CD4-positive, alpha-beta T cell treated with Interleukin-4 for 4 hours (primary cell): ENCODE data around the gene GTF2A1.
"Not testable (repeated sequence)": the region's sequence is repeated elsewhere in the genome, so short reads cannot be mapped to it uniquely, and the experiment has no call there.

Source experiments
- DNase-seq: peaks from one replicate; pipeline ENCODE4 v3.0.0-alpha.2; 2020

The GTF2A1 gene

DNA sequence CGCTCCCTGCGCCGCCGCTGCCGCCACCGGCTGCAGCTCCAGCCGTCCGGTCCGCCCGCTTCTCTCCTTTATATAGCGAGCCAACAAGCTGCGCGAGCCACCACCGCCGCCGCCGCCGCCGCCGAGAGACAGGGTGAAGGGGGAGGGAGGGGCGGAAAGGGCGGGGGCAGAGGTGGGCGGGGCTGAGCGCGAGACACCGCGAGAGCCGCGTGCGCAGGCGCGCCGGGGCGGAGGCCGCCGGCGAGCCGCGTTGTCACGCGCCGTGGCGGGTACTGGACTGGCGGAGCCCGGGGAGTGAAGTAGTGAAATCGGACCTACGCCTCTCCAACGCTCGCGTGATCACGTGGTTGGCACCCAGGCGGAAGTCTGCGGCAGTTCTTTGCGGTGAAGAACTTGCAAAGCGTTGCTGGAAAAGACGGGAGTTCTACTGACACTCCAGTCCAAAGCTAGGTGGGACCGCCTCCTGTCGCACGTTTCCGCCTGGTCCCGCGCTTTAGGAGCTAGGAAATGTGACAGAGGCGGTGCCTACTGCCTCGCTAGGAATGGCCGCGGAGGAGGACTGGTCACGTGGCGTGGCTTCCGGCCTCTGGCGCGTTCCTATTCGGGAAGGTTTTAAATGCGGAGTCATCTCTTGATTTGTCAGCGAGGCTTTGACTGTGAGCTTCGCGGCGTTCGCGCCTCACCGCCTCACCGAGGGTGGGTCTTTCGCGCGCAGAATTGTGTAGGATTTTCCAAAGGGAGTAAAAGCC is at the start of gene GTF2A1:
Gene GTF2A1 (minus strand): TSS at position 130 of the 749 bp plus-strand sequence. CDS start 441 bp downstream, outside the sequence.
- peak; percentile 95 for DNase-seq

DNA sequence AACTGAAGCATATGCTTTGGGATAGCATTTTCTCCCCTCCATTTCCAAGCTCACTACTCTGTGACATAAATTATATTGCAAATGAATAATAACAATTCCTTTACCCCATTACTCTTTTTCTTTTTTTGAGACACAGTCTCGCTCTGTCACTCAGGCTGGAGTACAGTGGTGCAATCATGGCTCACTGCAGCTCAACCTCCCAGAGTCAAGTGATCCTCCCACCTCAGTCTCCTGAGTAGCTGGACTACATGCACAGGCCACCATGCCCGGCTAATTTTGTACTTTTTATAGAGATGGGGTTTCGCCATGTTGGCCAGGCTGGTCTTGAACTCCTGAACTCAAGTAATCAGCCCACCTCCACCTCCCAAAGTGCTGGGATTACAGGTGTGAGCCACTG is 49.2 kb upstream of the GTF2A1 start:
- DNase-seq = no peak

DNA sequence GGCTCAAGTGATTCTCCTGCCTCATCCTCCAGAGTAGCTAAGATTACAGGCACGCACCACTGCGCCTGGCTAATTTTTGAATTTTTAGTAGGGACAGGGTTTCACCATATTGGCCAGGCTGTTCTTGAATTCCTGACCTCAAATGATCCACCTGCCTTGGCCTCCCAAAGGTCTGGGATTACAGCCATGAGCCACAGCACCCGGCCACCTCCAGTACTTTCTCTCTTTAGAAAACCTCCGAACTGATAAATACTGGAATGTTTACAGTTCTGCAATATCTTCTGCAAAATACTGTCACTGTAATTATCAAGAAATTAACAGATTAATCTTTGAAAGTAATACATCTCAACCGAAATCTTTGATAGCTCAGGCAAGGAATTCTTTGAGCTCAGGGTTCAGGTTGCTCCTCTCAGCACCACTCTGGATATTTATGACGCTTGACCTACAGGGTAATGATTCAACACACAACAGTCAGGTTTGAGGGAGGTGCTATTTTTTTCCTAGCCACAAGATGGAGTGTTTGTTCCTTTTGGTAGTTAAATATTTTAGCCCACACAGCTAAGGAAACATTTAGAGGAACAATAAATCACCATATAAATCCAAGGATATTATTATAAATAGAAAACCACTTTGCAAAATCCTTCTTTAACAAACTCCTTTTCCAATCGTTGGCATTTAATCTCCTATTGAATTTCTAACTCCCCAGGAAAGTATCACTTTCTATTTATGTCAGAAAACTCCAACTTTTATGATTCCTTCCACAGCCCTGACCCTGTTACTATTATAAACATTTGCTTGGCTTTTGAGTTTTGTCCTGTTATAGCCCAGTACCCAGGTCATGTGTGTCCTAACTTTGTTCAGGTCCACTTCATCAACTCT is 48.6 kb upstream of the GTF2A1 start:
- peak; percentile 59 for DNase-seq

DNA sequence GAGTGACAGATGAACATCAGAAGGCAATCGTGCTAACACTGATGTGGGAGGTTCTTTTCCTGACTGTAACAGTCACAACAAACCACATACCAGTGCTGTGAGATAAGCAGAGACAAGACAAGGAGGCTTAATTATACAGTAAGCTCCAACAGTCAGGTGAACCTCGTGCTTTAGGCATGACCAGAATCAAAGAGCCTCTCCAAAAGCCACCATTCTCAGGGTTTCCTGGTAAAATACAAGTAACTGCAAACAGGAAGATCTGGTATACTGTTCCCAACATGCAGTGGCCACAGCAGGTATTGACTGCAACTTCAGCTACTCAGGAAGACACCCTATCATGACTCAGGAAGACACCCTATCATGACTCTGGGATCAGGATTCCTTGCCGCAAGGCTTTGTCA is 47.3 kb upstream of the GTF2A1 start:
- no peak for DNase-seq

DNA sequence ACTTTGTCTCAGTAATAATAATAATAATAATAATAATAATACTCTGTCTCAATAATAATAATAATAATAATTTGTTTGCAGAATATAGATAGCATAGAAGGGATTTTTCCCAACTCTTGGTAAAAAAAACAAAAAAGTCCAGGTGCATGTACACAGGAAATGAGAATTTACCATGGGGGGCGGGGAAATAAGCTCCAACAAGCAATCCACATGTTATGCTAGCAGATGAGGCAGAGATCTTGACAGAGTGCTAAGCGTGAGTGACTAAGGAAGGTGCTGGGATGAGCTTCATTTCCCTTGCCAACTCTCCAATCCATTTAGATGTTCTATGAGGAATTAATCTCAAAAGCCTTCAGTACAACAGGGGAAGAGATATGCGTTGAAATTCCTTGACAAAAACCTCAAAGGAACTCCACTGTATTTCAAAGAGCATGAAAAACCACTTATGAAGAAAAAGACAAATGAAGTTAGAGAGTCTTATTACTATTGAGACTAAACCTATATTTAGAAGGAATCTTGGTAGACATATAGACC is 44.9 kb upstream of the GTF2A1 start:
- DNase-seq = no peak

DNA sequence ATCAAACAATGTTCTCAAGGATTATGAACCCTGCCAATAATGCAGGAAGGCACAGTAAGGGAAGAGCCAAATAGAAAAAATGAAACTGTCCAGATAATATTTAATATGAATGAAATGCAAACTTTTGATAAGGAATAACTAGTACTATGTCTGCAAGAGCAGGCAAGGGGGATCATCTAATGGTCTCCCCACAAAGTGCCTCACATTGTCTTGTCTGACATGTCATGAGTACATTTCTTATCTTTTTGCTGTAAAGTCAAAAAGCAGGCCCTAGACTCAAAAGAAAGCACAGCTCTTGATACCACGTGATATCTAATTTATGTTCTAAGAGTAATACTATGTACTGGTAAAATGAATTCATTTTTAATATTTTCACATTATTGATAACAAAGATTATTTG is 43.9 kb upstream of the GTF2A1 start:
- no peak for DNase-seq

DNA sequence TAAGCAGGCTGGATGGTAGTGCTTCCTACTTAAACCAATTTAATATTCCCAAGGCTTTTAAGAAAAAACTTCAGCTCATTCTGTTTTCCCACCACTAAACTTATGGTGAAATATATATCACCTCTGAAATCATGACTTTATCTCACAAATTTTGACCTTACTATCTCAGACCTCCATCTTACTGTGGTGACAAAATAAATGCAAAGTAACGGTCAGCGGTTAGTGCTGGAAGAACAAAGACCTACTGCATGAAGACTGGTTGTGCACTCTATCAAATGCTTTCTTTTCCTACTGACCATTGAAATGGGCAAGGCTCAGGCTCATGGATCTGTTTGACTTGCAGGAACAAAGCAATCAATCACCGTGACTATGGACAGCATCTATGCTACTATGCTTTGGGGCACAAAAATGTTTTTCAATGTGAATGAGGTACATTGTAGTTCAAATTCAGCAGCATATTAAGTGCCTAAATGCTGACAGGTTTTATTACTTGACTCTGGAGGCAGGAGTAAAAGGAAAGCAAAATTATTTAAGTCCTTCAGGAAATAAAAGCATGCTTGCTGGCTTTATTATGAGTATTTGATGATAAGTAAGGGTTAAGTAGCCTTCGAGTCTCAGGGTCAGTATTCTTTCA is 43.1 kb upstream of the GTF2A1 start:
- DNase-seq = no peak

DNA sequence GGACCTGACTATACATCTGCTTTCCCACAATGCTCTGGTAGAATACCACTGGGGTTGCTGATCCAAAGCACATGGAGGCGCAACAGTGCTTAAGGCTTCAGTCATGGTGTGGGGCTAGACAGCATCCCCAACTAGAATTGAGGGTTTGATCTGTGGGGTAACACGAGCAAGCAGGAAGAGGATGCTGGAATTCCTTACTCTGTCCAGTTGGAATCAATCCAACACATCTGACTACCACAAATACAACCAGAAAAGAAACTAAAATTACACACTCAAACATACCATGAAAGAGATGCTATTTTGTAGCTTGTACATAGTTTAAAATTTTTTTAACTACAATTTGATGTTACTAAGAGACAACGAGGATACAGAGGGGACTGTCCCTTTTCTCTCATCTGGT is 40.4 kb upstream of the GTF2A1 start:
- no peak for DNase-seq

DNA sequence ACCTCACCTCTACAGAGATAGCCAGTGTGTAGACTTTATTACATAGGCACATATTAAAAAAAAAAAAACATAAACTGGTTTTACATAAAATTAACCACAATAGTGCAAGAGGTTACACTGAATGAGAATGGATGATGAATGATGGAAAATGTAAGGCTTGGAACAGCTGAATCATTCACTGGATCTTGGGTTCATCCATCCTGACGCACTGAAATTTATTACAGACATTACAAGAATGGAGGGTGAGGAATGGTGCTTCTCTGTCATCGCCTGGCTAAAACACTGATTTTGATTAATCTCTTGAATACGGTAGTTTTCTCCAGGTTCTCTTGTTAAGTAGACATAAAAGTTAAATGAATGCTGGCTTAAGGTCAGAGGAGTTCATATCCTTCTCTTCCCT is 40.0 kb upstream of the GTF2A1 start:
- no peak for DNase-seq

DNA sequence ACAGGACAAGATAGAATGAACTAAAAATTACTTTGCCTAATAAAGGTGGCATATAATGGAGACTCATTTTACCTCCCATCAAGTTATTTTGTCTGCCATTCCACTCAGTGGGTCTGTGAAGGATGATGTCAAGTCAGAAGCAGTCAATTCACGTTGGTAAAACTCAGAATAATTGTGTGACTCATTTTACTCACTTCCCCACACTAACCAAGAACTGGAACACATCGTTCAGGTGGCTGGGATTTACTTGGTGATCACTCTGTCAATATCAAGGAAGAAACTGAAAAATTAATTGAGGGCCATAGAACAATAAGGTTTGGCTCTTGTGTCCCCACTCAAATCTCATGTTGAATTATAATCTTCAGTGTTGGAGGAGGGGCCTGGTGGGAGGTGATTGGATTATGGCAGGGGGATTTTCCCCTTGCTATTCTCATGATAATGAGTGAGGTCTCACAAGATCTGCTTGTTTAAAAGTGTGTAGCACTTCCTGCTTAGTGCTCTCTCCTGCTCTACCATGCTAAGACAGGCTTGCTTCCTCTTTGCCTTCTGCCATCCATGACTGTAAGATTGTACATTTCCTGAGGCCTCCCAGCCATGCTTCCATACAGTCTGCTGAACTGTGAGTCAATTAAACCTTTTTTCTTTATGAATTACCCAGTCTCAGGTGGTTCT is 35.7 kb upstream of the GTF2A1 start:
- DNase-seq = no peak

DNA sequence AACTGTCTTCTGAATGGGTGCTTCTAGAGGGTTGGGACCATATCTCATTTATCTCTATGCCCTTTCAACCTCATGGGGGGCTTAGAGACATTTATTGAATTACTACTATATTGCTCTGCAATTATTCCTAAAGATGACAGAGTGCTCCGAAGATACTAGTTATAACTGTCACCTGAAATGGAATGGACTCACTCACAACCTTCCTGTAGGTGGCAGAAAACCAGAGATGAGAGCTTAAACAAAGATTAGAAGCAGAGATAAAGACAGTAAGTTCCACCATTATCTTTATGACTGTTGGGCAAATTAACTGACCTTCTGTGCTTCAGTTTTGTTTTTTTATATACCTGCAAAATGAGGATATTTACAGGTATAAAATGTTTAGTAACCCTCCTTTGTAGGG is 31.5 kb upstream of the GTF2A1 start:
- DNase-seq = no peak

DNA sequence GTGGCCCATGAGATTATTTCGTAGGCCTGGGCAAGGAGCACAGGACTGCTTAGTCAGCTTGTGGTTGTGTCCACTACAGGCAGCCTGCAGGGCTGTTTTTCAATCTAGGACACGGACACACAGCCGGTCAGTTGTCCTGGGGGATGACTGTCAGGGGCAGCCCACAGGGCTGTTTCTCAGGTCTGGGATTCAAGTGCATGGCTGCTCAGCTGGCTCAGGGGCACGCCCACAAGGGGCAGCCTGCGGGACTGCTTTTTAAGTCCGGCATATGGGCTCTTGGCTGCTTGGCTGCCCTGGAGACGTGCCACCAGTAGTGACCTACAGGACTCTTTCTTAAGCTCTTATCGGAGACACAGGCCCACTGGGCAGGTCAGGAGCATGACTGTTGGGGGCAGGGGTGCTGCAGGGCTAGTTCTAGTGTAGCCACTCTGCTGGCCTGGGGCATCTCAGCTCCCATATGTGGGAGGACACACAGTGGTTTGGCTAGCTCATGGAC is 26.6 kb upstream of the GTF2A1 start:
- no peak for DNase-seq

DNA sequence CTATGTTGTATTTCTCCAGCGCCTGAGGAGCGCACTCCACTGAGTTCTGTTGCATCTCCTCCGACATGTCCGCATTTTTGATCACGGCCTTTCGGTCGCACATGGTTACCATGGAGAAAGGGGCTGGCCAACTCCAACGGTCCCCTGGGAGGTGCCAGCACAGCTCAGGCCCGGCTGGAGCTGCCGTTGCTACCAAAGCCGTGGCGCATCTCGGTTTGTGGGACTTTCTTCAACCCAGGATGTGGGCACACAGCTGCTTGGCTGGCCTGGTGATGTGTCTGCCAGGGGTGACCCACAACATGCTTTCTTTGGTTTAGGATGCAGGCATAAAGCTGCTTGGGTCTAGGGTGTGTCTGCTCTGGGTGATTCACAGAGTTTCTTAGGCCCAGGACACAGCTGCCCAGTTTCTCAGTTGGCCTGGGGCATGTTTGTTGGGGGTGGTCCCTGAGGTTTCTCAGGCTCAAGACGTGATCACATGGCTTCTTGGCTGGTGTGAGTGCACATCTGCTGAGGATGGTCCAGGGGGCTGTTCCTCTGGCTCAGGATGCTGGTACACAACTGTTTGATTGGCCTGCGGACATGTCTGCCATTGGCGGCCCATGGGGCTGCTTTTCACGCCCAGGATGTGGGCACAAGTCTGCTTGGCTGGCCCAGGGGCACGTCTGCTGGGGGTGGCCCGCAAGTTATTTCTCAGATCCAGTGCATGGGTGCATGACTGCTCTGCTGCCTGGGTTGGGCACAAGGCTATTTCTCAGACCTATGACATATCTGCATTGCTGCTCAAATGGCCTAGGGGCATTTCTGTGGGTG is 25.9 kb upstream of the GTF2A1 start:
- DNase-seq = no peak

DNA sequence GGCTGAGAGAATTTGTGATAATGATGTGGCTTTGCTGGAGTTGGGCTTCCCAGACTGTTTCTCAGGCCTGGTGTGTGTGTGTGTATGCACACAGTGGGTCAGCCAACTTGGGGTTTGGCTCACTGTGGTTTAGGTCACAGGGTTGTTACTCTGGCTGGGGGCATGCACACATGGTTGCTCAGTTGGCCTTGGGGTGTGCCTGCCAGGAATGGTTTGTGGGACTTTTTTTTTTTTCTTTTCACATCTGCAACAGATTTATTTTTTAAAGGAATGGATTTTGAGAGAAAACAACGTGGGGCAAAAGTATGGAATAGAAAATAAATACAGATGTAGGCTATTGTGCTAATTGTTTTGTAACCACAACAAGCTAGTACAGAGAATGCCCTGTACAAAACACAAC is 25.0 kb upstream of the GTF2A1 start:
- DNase-seq = no peak

DNA sequence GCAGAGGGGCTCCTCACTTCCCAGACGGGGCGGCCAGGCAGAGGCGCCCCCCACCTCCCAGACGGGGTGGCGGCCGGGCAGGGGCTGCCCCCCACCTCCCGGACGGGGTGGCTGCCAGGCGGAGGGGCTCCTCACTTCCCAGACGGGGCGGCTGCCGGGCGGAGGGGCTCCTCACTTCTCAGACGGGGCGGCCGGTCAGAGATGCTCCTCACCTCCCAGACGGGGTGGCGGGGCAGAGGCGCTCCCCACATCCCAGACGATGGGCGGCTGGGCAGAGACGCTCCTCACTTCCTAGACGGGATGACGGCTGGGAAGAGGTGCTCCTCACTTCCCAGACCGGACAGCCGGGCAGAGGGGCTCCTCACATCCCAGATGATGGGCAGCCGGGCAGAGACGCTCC is 23.7 kb upstream of the GTF2A1 start:
- DNase-seq = not testable (repeated sequence)

DNA sequence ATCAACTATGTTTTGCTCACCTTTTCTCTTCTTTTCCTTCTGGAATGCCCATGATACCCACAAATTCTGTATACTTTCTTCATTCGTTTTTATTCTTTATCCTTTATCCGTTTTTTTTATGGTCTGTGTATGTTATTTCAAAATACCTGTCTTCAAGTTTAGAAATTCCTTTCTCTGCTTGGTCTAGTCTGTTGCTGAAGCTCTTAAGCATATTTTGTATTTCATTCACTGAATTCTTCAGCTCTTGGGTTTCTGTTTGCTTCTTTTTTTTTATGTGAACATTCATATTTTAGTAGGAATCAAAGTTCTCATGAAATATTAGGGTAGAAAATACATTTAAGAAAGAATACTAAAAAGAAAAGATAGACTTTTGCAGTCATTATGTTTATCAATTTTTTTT is 22.7 kb upstream of the GTF2A1 start:
- DNase-seq = no peak

DNA sequence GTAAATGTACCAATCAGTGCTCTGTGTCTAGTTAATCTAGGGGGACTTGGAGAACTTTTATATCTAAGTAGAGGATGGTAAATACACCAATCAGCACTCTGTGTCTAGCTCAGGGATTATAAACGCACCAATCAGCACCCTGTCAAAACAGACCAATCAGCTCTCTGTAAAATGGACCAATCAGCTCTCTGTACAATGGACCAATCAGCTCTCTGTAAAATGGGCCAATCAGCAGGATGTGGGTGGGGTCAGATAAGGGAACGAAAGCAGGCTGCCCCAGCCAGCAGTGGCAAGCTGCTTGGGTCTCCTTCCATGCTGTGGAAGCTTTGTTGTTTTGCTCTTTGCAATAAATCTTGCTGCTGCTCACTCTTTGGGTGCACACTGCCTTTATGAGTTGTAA is 16.1 kb upstream of the GTF2A1 start:
- DNase-seq = not testable (repeated sequence)

DNA sequence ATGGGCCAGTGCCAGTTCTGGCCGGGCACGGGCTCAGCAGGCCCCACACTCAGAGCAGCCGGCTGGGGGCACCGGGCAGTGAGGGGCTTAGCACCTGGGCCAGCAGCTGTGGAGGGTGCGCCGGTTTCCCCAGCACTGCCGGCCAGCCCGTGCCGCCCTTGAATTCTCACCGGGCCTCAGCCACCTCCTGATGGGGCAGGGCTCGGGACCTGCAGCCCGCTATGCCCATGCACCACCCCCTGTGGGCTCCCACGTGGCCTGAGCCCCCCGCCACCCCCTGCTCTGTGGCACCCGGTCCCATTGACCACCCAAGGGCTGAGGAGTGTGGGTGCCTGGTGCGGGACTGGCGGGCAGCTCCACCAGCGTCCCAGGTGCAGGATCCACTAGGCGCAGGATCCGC is 15.4 kb upstream of the GTF2A1 start:
- DNase-seq = no peak

DNA sequence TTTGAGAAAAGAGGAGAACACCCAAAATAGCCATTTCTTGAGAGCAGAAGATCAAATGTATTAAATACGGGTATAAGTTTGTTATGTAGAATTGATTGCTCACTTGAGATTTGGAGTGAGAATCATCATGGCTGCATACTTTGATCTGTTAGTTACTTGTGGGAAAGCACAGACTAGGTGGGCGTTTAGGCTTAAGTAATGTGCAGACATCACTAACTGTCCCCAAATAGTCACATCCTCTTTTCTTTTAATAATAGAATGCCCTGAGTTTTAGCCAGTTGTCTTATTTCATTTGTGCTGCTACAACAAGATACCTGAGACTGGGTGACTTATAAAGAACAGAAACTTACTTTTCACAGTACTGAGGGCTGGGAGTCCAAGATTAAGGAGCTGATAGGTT is 14.3 kb upstream of the GTF2A1 start:
- DNase-seq = no peak

DNA sequence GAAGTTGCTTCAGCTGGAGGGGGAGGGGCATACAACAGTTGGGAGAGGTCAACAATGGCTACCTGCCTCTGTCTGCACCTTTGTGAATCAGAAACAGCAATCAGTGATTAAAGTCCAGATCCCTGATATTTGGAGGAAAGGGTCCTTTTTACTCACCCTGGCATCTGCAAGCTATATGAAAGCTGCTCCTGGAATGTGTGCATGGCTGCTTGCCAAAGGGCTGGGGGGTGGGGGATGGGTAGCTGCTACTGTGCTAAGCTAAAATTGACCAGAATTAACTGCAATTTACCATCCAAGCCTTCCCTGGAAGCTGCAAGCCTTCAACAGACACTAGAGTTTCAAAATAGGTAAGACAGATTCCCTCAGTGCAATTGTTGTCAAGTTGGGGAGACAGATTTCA is 13.5 kb upstream of the GTF2A1 start:
- DNase-seq = no peak

DNA sequence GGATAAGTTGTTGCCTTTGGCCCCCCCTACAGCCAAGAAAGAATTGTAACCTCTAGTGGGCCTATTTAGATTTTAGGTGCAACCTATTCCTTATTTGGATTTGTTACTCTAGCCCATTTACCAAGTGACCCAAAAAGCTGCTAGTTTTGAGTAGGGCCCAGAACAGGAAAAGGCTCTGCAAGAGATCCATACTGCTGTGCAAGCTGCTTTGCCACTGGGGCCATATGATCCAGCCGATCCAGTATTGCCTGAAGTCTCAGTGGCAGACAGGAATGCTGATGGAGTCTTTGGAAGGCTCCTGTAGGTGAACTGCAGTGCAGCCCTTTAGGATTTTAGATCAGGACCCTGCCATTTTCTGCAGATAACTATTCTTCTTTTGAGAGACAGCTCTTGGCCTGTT is 12.9 kb upstream of the GTF2A1 start:
- no peak for DNase-seq

DNA sequence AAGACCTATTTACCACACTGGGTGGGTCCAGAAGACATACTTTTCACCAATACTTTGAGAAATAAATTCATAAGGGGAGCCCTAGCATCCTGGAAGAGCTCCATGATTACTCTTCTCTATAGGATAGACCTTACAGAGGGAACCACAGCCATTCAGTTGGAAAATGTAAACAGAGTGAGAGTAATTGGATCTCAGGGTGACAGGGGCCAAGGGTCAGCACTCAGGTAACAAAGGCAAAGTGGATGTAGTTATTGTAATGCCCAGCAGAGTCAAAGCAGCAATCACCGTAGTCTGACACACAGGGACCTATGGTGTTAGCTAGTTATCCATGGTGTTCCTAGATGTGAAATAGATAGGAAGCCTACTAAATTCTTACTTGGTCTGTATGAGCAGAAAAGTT is 10.8 kb upstream of the GTF2A1 start:
- DNase-seq = no peak
